Glomerular visceral epithelial cell (primary cell): Measurements from ENCODE around the gene KCTD5.
"Not testable (repeated sequence)": the region's sequence is repeated elsewhere in the genome, so short reads cannot be mapped to it uniquely, and the experiment has no call there.

Experiments used
- DNase-seq: peaks from one replicate; pipeline ENCODE4 v3.0.0-alpha.2; 2016; ENCODE audit errors: extremely low spot score

KCTD5 gene

DNA sequence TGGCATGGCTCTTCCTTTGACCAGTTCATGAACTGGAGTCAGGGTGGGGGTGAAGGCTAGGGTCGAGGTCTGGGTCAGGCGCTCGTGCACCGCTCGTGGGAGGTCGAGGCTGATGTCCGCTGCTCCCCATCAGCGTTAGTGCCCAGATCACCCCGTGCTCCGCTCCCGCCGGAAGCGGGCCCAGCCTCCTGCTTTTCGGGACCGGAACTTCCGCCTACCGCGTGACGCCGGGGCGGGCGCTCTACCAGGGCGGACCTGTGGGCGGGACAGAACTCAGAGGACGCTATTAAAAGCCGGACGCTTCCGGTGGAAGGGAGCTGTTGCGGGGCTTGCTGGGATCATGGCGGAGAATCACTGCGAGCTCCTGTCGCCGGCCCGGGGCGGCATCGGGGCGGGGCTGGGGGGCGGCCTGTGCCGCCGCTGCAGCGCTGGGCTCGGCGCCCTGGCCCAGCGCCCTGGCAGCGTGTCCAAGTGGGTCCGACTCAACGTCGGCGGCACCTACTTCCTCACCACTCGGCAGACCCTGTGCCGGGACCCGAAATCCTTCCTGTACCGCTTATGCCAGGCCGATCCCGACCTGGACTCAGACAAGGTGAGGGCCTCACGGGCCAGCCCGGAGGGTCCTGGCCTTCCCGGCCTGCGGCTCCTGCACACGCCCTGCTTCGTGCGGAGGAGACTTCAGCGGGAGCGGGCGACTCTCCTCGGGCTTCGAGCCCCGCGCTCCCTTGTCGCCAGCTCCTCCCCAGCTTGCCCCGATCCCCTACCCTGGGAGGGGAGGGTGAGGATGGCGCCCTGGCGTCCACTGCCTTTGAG, at the start of gene KCTD5:
Gene KCTD5, plus strand, starts transcription at position 315 of the 813 bp plus-strand sequence. Its CDS starts 26 bp downstream, at position 341.
- DNase-seq = peak; percentile 93

DNA sequence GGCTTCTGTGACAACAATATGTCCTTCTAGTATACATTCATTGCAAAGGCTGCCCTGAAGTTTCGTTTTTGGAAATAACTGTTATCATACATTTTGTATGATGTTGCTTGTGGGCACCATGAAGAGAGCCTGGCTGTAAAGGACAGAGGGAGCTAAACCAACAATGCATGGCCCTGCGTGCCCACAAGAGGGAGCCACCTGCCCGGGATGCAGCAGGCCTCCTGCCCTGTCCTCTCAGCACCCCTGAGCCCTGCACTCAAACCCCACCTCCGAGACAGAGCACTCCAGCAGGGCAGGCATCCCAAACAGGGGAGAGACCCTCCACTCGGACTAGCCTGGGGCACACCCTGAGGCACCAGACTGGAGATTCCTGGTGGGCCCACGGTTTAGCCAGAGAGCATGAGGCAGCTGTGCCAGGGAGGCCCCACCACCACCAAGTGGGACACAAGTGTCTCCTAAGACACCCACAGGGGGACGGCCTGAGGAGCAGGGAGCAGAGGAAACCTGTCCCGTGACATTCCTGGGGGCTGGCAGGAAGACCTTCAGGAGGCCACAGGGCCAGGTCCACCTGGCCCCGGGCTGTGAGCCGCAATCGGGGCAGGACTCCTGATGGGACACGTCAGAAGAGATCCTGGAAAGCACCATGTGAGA, 43.1 kb upstream of the KCTD5 start:
- not testable (repeated sequence) for DNase-seq

DNA sequence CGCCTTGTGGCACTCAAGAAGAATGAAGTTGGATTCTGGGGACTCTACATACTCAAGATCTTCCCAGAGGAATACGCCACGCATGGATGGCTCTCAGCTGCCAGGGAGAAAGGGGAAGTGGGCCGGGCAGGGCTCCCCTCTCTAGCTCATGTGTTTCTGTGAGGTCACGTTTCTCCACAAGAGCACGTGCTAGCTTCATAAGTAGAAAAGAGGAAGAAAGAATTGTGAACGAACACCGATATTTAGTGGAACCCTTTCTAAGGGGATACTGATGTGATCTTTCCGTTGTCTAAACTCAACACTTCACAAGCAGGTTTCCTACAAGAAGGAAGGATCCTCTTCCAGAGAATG, 42.6 kb upstream of the KCTD5 start:
- DNase-seq = not testable (repeated sequence)

GRCh38 chr16:2642561-2642960, 39.8 kb upstream of the KCTD5 start:
- DNase-seq = not testable (repeated sequence)

- DNase-seq = not testable (repeated sequence)
These were observed 37.4 kb upstream of the KCTD5 start for GRCh38 chr16:2644754-2645453.

DNA sequence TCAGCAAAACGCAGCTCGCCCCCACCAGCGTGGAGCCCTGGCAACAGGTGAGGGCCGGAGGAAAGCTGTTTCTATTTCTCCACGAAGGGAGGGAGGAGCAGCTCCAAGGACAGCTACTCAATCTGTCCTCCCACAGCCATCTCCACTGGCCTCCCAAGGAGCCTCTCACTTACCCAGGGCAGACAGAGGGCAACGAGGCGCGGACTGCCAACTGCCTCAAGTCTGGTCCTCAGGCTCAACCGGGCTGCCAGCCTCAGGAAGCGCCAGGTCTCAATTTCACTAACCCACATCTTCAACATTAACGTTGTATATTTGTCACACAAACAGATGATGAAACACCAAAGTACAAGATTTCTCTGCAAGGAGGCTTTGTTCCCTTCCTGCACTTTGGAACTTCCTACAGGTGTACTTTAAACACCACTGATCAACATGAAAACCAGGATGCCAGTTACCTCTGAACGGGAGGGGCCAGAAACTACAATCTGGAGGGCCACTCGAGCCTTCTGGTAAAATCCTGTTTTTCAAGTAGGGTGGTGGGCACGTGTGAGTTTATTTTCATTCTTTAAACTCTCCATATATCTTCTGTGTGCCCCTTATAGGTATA, 31.0 kb upstream of the KCTD5 start:
- DNase-seq = not testable (repeated sequence)

DNA sequence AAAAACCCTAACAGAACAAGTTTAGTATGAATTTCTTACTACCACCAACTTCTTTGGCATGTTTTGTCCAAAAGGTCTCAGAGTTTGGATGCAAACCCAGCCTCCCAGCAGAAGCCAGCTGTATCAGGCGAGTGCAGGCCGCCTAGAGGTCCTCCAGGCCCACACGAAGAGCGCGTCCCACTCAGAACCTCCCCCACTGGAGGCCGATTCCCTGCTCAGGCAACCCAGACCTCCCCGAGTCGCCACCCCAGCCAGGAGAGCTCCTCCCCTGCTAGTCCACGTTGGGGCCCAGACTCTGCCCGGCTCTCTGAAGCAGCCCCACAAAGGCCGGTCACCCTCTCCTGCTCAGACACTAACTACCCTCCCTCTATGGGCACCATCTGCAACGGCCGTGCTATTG, 28.4 kb upstream of the KCTD5 start:
- DNase-seq = not testable (repeated sequence)

GRCh38 chr16:2654949-2655348, 27.4 kb upstream of the KCTD5 start:
- not testable (repeated sequence) for DNase-seq

GRCh38 chr16:2656985-2657384, 25.3 kb upstream of the KCTD5 start:
- no peak for DNase-seq

- DNase-seq = not testable (repeated sequence)
These were observed 24.5 kb upstream of the KCTD5 start for GRCh38 chr16:2657803-2658202.

DNA sequence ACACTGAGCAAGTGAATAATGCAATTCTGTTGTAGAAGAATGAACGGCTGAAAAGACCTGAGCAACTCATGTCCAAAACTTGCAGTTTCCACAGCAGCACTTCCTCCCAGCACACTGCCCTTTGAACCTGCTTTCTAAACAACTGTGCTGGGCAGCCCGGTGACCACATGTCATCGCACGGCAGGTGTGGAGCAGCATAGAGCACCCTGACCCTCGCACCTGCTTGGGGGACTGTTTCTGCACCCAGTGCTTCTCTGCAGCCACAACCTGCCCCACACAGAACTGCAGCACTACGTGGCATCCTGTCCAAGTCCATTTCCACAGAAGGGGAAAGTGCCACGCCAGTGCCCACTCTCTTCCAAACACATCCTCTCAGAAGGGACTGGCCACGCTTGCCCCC, 22.8 kb upstream of the KCTD5 start:
- DNase-seq = not testable (repeated sequence)

DNA sequence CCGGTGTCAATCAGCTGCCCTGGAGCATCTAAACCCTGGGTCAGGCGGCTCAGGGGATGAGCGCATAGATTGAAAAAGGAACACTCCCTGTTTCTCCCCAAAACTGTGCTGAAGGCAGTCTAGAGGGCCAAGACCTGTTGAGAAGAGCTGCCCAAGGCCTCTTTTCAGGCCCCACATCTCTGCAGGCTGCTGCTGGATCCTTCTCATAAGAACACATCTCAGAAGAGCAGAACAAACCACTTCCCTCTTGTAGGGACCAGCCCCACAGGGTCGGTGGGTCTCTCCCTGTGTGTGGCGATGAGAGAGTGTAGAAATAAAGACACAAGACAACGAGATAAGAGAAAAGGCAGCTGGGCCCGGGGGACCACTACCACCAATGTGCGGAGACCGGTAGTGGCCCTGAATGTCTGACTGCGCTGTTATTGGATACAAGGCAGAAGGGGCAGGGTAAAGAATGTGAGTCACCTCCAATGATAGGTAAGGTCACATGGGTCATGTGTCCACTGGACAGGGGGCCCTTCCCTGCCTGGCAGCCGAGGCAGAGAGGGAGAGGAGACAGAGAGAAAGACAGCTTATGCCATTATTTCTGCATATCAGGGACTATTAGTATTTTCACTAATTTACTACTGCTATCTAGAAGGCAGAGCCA, 22.2 kb upstream of the KCTD5 start:
- DNase-seq = not testable (repeated sequence)

DNA sequence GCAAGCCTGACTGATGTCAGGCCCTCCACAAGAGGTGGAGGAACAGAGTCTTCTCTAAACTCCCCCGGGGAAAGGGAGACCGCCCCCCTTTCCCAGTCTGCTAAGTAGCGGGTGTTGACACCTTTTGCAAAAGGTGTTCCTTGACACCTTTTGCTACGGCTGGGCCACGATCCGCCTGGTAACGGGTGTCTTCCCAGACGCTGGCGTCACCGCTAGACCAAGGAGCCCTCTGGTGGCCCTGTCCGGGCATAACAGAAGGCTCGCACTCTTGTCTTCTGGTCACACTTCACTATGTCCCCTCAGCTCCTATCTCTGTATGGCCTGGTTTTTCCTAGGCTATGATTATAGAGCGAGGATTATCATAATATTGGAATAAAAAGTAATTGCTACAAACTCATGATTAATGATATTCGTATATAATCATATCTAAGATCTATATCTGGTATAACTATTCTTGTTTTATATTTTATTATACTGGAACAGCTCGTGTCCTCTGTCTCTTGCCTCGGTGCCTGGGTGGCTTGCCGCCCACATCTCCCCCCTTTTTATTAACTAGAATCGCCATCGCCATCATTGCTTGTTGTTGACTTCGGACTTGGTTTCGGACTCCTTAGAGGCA, 21.5 kb upstream of the KCTD5 start:
- not testable (repeated sequence) for DNase-seq

DNA sequence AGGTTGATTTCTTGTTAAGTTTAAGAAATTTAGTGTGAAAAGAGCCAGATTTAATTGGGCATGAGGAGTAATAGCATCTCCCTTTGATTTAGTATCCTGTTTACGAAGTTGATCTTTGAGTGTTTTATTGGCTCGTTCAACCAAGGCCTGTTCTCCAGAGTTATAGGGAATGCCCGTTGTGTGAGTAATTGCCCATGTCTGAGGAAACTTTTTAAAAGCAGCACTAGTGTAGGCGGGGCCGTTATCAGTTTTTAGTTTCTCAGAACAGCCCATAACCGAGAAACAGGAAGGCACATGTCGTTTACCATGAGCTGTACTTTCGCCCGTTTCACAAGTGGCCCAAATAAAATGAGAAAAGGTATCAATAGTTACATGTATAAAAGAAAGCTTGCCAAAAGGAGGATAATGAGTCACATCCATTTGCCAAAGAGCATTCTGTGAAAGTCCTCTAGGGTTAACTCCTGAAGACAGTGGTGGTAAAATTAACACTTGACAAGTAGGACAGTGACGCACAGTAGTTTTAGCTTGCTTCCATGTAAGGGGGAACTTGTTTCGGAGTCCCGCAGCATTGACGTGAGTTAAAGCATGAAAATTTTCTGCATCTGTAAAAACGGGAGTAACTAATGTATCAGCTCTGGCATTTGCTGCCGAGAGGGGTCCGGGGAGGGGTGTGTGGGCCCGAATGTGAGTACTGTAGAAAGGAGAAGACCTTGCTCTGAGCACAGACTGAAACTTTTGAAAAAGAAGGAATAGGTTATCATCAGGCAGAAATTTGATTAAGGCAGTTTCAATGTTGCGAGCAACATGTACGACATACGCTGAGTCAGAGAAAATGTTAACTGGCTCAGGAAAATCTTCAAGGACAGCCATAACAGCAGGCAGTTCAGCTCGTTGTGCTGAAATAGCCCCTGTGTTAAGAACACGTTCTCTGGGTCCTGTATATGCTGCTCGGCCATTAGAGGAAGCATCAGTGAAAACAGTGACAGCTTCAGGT, 18.5 kb upstream of the KCTD5 start:
- no peak for DNase-seq

GRCh38 chr16:2664574-2664982, 17.7 kb upstream of the KCTD5 start:
- DNase-seq = no peak

DNA sequence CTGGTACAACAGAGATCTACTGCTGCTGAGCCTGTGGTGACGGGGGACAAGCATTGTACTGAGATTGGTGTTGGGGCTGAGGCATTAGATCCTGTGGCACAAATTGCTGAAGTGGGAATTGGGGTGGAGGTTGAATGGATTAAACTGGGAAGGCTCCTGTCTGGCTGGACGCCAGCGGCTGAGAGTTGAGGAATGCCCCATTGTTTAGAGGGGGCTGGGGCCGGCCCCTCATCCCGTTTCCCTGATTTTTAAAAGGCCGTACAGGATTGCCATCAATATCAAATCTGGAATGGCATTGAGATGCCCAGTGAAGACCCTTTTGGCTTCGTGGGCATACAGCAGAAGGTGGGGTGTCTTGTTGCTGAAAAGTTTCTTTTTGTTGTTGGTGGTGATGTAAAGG, 15.7 kb upstream of the KCTD5 start:
- DNase-seq = not testable (repeated sequence)

DNA sequence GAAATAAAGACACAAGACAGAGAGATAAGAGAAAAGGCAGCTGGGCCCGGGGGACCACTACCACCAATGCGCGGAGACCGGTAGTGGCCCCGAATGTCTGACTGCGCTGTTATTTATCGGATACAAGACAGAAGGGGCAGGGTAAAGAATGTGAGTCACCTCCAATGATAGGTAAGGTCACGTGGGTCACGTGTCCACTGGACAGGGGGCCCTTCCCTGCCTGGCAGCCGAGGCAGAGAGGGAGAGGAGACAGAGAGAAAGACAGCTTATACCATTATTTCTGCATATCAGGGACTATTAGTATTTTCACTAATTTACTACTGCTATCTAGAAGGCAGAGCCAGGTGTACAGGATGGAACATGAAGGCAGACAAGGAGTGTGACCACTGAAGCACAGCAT, 12.7 kb upstream of the KCTD5 start:
- not testable (repeated sequence) for DNase-seq

- peak; percentile 56 for DNase-seq
These were observed 12.3 kb upstream of the KCTD5 start for GRCh38 chr16:2670017-2670416.

- not testable (repeated sequence) for DNase-seq
These were observed 11.1 kb upstream of the KCTD5 start for GRCh38 chr16:2671193-2671592.

DNA sequence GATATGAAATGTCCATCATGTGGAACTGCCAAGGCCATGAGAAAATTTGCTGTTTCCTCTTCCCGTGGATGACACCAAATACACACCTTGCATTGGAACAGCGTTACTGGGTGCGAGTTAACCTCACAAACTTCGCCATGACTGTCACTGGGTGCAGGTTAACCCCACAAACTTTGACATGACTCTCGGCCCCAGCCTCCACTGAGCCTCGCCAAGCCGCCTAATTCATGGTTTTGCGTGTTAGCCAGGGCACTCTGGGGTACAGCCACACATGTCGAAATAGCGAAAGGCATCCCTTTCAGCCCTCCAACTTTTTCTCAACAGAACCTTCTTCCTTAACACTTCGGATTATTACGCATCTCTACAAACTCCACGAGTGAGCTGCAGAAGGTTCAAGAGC, 10.6 kb upstream of the KCTD5 start:
- no peak for DNase-seq
